Testis (tissue), 3 donors: ENCODE measurements around the gene PRKAG2. TPM values are rescaled to one million over a fixed set of nuclear protein-coding genes. Genes with fewer than 3 reads are reported as not detected.
A peak's percentile ranks its signal among the peaks of the same experiment; 100 is the strongest.
"Not testable (repeated sequence)": the region's sequence is repeated elsewhere in the genome, so short reads cannot be mapped to it uniquely, and the experiment has no call there.

ENCODE experiments used
- DNase-seq: peaks from one replicate; pipeline ENCODE4 v3.0.0-alpha.2; 2019
- H3K27ac ChIP-seq, 2 donors: fragments of 200-600 bp; sonication (generic); one replicate each; pipeline ENCODE4 v1.5.1; 2019
- H3K27me3 ChIP-seq: fragments of 200-600 bp; sonication (generic); one replicate; pipeline ENCODE4 v1.5.1; 2019
- H3K36me3 ChIP-seq: fragments of 200-600 bp; sonication (generic); one replicate; pipeline ENCODE4 v1.5.1; 2017; ENCODE audit warnings: low read depth; ENCODE audit errors: missing control alignments
- H3K4me1 ChIP-seq: fragments of 200-600 bp; sonication (generic); one replicate; pipeline ENCODE4 v1.5.1; 2019
- H3K4me3 ChIP-seq, 2 donors: fragments of 200-600 bp; sonication (generic); one replicate each; pipeline ENCODE4 v1.5.1; 2017 to 2019
- H3K9me3 ChIP-seq: fragments of 200-600 bp; sonication (generic); one replicate; pipeline ENCODE4 v1.5.1; 2017
- CTCF ChIP-seq, 3 experiments: fragments of 450-650 bp in 2 of 3; fragments of 200-600 bp in 1 of 3; sonication (generic) in 1 of 3; IDR thresholded peaks; one replicate each; pipeline ENCODE4 v1.5.1; 2016 to 2019; ENCODE audit warnings: antibody characterized with exemption in 3 of 3, mild to moderate bottlenecking in 2 of 3, moderate library complexity in 1 of 3
- POLR2A ChIP-seq: fragments of 450-650 bp; IDR thresholded peaks from one replicate; pipeline ENCODE4 v1.6.1; 2017; ENCODE audit warnings: antibody characterized with exemption, mild to moderate bottlenecking, moderate library complexity
- WGBS, 2 donors: methylation state at CpG; one replicate each; pipeline ENCODE4 v1.1.5; 2018; 5-methylcytosine and 5-hydroxymethylcytosine counted together
- intact Hi-C: fragments of 100-400 bp; cut with DNase I; formaldehyde crosslinking; loops from one replicate; pipeline ENCODE4 v1.15.1; 2023; ENCODE audit warnings: low total_unique reads
- polyA plus RNA-seq: library from polyadenylated mRNA; stranded (reverse); fragments of 350-450 nt; fragmentation: Illumina TruSeq; extraction: RNeasy Lipid Tissue Mini Kit (QIAGEN cat#74804); gene quantifications from one replicate; pipeline ENCODE4 v1.2.3, GENCODE V29; 2014; ENCODE audit warnings: low read depth, low replicate concordance; ENCODE audit not compliant: insufficient read depth
- total RNA-seq, 2 donors: library from RNA; depleted of rRNA; stranded (reverse); fragments of >200 nt; gene quantifications; one replicate each; pipeline ENCODE4 v1.2.3, GENCODE V29; 2016

The PRKAG2 gene
- total and polyA plus RNA-seq, 3 donors from 2014 or later: 27.9 to 28.7 (median 28.6) TPM

GRCh38 chr7:151541709-151542499 is 335.0 kb downstream of the PRKAG2 start:
- no peaks in the 10 kb centered on the region for H3K27me3 ChIP-seq
- H3K4me3 ChIP-seq: no peak overlapping the region
- no peaks in the 10 kb centered on the region for H3K9me3 ChIP-seq
- no peaks in the 10 kb centered on the region for H3K36me3 ChIP-seq
- TF ChIP-seq CTCF (IDR thresholded peaks at IDR 0.05): no peak
- no peak for TF ChIP-seq POLR2A
- H3K4me1 ChIP-seq: peaks cover 6% of the 10 kb centered on the region
- WGBS, 2 donors: 87 to 89% methylated on average over 17 of the region's 17 CpGs
- no peak for DNase-seq
- intact Hi-C loops: no loop called here
- no peak overlapping the region for H3K27ac ChIP-seq

GRCh38 chr7:151540146-151540545 is 336.8 kb downstream of the PRKAG2 start:
- Histone ChIP-seq H3K9me3 (no peaks in the 10 kb centered on the region), H3K27me3 (no peaks in the 10 kb centered on the region), H3K36me3 (no peaks in the 10 kb centered on the region), H3K4me1 (peaks cover 6% of the 10 kb centered on the region), H3K4me3 (no peak overlapping the region), H3K27ac (no peak overlapping the region)
- WGBS, 2 donors: 94 to 97% methylated on average over 4 of the region's 4 CpGs
- no peak for DNase-seq
- intact Hi-C loops: no loop called here
- TF ChIP-seq CTCF (IDR thresholded peaks at IDR 0.05): no peak
- TF ChIP-seq POLR2A: no peak

GRCh38 chr7:151539088-151539671 is 337.7 kb downstream of the PRKAG2 start:
- intact Hi-C loops: no loop called here
- peaks cover 6% of the 10 kb centered on the region for H3K4me1 ChIP-seq
- H3K9me3 ChIP-seq: no peaks in the 10 kb centered on the region
- peak; percentile 37 for DNase-seq
- no peak for TF ChIP-seq POLR2A
- no peak for TF ChIP-seq CTCF (IDR thresholded peaks at IDR 0.05)
- peak overlapping the region in 1 of 2 donors; percentile 14 for H3K27ac ChIP-seq
- H3K4me3 ChIP-seq: no peak overlapping the region
- H3K27me3 ChIP-seq: no peaks in the 10 kb centered on the region
- no peaks in the 10 kb centered on the region for H3K36me3 ChIP-seq
- WGBS, 2 donors: 56 to 57% methylated on average over 9 of the region's 9 CpGs

GRCh38 chr7:151537818-151538561 is 338.9 kb downstream of the PRKAG2 start:
- H3K4me1 ChIP-seq: peaks cover 6% of the 10 kb centered on the region
- peak; percentile 68 for DNase-seq
- peak overlapping the region in 1 of 2 donors; percentile 14 for H3K27ac ChIP-seq
- H3K36me3 ChIP-seq: no peaks in the 10 kb centered on the region
- intact Hi-C loops: no loop called here
- H3K9me3 ChIP-seq: no peaks in the 10 kb centered on the region
- WGBS, 2 donors: 40 to 42% methylated on average over 8 of the region's 8 CpGs
- no peaks in the 10 kb centered on the region for H3K27me3 ChIP-seq
- TF ChIP-seq POLR2A: no peak
- TF ChIP-seq CTCF (IDR thresholded peaks at IDR 0.05): no peak
- H3K4me3 ChIP-seq: no peak overlapping the region

- DNase-seq, intact Hi-C loops: not testable (repeated sequence)
These were observed 340.7 kb downstream of the PRKAG2 start for GRCh38 chr7:151536178-151536577.

More at GRCh38 chr7:151536178-151536577, 340.7 kb downstream of the PRKAG2 start:
- not testable (repeated sequence) for H3K27ac ChIP-seq, H3K4me1 ChIP-seq, H3K4me3 ChIP-seq, H3K36me3 ChIP-seq, H3K9me3 ChIP-seq, H3K27me3 ChIP-seq
- 86 to 96% methylated on average over 2 of the region's 2 CpGs for whole genome bisulfite sequencing, 2 donors
